Right cardiac atrium (tissue), 5 donors: ENCODE results near the gene ARL13B. TPM values are rescaled to one million over a fixed set of nuclear protein-coding genes. Genes with fewer than 3 reads are reported as not detected.
A peak's percentile ranks its signal among the peaks of the same experiment; 100 is the strongest.

Source experiments
- ATAC-seq, 2 donors: fragments of 200-7000 bp; cut with Tn5 transposase; one replicate each; pipeline versions ENCODE4 v1.8.0 to v1.9.1; 2020; ENCODE audit warnings: moderate library complexity in 2 of 2, mild to moderate bottlenecking in 1 of 2
- DNase-seq, 3 donors: peaks; one replicate each; pipeline ENCODE4 v3.0.0-alpha.2; 2020
- H3K27ac ChIP-seq: one replicate; pipeline ENCODE4 v1.5.1; 2013; ENCODE audit warnings: mild to moderate bottlenecking, low read length, control low read depth, moderate library complexity
- H3K27me3 ChIP-seq: one replicate; pipeline ENCODE4 v1.6.1; 2013; ENCODE audit not compliant: control insufficient read depth, insufficient read depth
- H3K4me1 ChIP-seq: one replicate; pipeline ENCODE4 v1.6.1; 2013; ENCODE audit warnings: low read length; ENCODE audit not compliant: control insufficient read depth, insufficient read depth
- H3K4me3 ChIP-seq: one replicate; pipeline ENCODE4 v1.5.1; 2013; ENCODE audit warnings: low read length, control low read depth
- H3K9me3 ChIP-seq: one replicate; pipeline ENCODE4 v1.6.1; 2013; ENCODE audit warnings: low read length; ENCODE audit not compliant: control insufficient read depth
- WGBS: extraction: QIAGEN DNeasy Blood & Tissue Kit; methylation state at CpG from one replicate; pipeline ENCODE4 v1.1.7; 2013; 5-methylcytosine and 5-hydroxymethylcytosine counted together
- intact Hi-C, 4 donors: fragments of 100-400 bp; cut with DNase I; formaldehyde crosslinking; loops; one replicate each; pipeline versions ENCODE4 v1.11.0 to v1.14.0; 2022 to 2023
- polyA plus RNA-seq: library from polyadenylated mRNA; stranded (reverse); fragments of 200-250 nt; gene quantifications from one replicate; pipeline ENCODE4 v1.2.3, GENCODE V29; 2013
- total RNA-seq, 4 donors: library from RNA; stranded (reverse); fragmentation: NEBNext Ultra II Directional; extraction: Animal tissue kit (Norgen Biotek cat#: 25700); gene quantifications; one replicate each; pipeline ENCODE4 v1.2.1, GENCODE V29; 2021
- donor health status: healthy with polysubstance abuse.
- donor health status: DM: no; HTN: yes; CAD: no.
- donor health status: DM: no; HTN: no; CAD: no.
- donor health status: DM: no; HTN: yes; CAD: no; lungs with severe emphysema.
- donor health status: DM: yes; HTN: yes; CAD: no.

The ARL13B gene
- total and polyA plus RNA-seq, 5 donors = 3.4 to 10.1 (median 6.2) TPM

DNA sequence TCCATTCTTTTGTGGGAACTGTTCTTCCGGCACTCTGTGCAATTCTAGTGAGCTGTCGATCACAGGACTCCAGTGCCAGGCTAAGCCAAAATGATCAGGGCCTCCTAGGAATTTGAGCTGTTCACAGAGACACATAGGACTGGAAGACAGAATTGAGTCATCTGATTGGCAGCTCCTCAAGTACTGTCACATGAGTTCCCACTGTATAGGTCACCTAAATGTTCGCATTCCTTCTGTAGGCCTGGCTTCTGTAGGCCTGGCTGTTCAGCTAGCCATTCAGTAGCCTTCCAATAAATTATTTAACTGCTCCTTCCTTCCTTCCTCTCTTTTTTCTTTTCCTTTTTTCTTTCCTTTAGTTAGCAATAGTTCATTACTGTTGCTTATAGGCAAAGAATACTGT lies 10.5 kb upstream of the ARL13B start:
- 44% methylated on average over 3 of the region's 3 CpGs for WGBS

GRCh38 chr3:93969997-93970396 lies 10.0 kb upstream of the ARL13B start:
- H3K27ac ChIP-seq = no peak overlapping the region
- H3K4me3 ChIP-seq = no peak overlapping the region
- peaks cover 5% of the 10 kb centered on the region for H3K4me1 ChIP-seq
- no peaks in the 10 kb centered on the region for H3K27me3 ChIP-seq
- whole genome bisulfite sequencing = 93% methylated on average over 1 of the region's 1 CpG
- ATAC-seq (no peak), DNase-seq (no peak)
- intact Hi-C loops = loop anchor here in 1 of 4 donors (10.0 kb wide), 1 partner anchor 55 kb away; no protein-coding TSS in a partner anchor
- no peaks in the 10 kb centered on the region for H3K9me3 ChIP-seq

More for the DNA sequence above, 10.5 kb upstream of the ARL13B start:
- peak in 1 of 2 donors; percentile 9 for ATAC-seq
- Histone ChIP-seq H3K9me3 (no peaks in the 10 kb centered on the region), H3K27me3 (no peaks in the 10 kb centered on the region), H3K4me1 (peaks cover 5% of the 10 kb centered on the region), H3K4me3 (no peak overlapping the region), H3K27ac (no peak overlapping the region)
- intact Hi-C loops = no loop called here
- DNase-seq = no peak

DNA sequence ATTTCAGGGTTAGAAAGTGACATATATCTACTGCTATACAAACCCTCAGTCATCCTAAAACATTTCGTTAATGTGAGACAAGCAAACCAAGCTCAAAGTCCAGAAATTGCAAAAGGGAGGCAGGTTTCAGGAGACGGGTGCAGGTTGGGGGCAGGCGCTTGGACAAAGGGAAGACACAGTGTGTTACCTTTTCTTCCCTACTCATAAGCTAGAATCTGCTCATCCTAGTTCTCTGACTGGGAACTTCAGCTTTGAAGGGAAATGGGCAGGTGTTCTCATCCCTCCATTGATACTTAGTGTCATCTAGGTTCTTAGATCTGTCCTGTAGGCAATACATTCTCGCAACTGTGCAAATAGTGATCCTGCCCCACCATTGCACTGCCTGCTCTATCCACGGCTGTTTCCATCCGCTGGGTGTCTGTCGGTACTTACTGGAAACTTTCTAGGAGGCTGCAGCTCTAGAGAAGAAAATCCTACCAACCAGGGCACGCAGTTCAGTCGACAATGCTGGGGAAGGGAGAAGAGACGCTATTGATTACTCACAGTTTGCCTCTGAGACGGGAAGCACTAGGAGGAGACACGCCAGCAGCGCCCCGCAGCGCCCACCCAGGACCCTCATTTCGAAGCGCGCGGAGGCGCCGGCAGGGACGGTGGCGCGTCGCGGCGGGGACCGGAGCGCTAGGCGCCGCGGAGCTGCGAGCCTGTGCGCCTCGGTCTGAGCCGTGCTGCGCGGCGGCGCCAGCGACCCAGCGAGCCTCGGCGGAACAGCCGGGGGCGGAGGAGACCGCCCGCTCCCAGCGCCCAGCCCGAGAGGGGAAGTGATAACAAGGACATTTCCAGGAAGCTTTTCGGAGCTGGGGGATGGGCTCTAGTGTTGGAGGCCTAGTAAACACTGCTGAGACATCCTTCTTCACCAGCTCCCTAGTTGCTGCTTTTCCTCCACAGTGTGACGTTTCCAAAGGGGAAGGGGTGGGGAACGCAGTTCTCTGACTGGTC lies 6.5 kb upstream of the ARL13B start, which contains the start of gene PROS1:
Gene PROS1, minus strand, starts transcription at position 766 of the 996 bp plus-strand sequence. Its CDS starts 147 bp downstream, at position 619.
- ATAC-seq = peak; percentile 98 to 99
- Histone ChIP-seq H3K27me3 (no peaks in the 10 kb centered on the region), H3K4me1 (peaks cover 5% of the 10 kb centered on the region), H3K4me3 (peak within 1 kb of the TSS; percentile 79), H3K9me3 (no peaks in the 10 kb centered on the region), H3K27ac (peak within 1 kb of the TSS; percentile 98)
- intact Hi-C loops = loop anchor here in 1 of 4 donors (10.0 kb wide), 1 partner anchor 59 kb away; no protein-coding TSS in a partner anchor
- WGBS = 1% methylated on average over 53 of the region's 53 CpGs
- peak; percentile 93 to 95 (median 94) for DNase-seq

DNA sequence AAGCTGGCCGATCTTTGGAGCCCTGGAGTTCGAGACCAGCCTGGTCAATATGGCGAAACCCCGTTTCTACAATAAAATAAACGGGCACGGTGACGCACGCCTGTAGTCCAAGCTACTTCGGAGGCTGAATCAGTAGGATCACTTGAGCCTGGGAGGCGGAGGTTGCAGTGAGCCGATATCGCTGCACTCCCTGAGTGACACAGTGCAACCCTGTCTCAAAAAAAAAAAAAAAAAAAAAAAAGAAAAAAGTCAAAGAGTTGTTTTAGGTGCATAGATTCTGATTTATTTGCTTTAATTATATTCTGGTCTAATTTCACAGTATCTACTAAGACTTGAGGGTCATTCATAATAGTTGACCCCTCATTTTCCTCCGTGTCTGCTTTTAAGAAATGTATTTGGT lies 1.7 kb downstream of the ARL13B start:
- peak in 1 of 3 donors; percentile 41 for DNase-seq
- 96% methylated on average over 13 of the region's 13 CpGs for WGBS
- intact Hi-C loops = no loop called here
- H3K9me3 ChIP-seq = no peaks in the 10 kb centered on the region
- no peak overlapping the region for H3K4me3 ChIP-seq
- H3K27ac ChIP-seq = no peak overlapping the region
- ATAC-seq = no peak
- H3K27me3 ChIP-seq = no peaks in the 10 kb centered on the region
- H3K4me1 ChIP-seq = no peaks in the 10 kb centered on the region

- ATAC-seq (no peak), DNase-seq (no peak)
- H3K27me3 ChIP-seq = no peaks in the 10 kb centered on the region
- intact Hi-C loops = no loop called here
- H3K4me1 ChIP-seq = no peaks in the 10 kb centered on the region
- WGBS = 97% methylated on average over 3 of the region's 3 CpGs
- no peak overlapping the region for H3K27ac ChIP-seq
- H3K9me3 ChIP-seq = no peaks in the 10 kb centered on the region
- H3K4me3 ChIP-seq = no peak overlapping the region
These were observed 3.5 kb downstream of the ARL13B start for GRCh38 chr3:93983408-93983807.

GRCh38 chr3:93984618-93985017 lies 4.7 kb downstream of the ARL13B start:
- Histone ChIP-seq H3K9me3 (no peaks in the 10 kb centered on the region), H3K27me3 (no peaks in the 10 kb centered on the region), H3K27ac (no peak overlapping the region), H3K4me3 (no peak overlapping the region), H3K4me1 (no peaks in the 10 kb centered on the region)
- DNase-seq (no peak), ATAC-seq (no peak)
- intact Hi-C loops = no loop called here
- WGBS = 93% methylated on average over 5 of the region's 5 CpGs

GRCh38 chr3:93988283-93988682 lies 8.3 kb downstream of the ARL13B start:
- Histone ChIP-seq H3K4me3 (no peak overlapping the region), H3K27ac (no peak overlapping the region), H3K9me3 (no peaks in the 10 kb centered on the region), H3K4me1 (no peaks in the 10 kb centered on the region), H3K27me3 (no peaks in the 10 kb centered on the region)
- intact Hi-C loops = no loop called here
- DNase-seq (no peak), ATAC-seq (no peak)

GRCh38 chr3:93988764-93989163 lies 8.8 kb downstream of the ARL13B start:
- DNase-seq (no peak), ATAC-seq (no peak)
- Histone ChIP-seq H3K9me3 (no peaks in the 10 kb centered on the region), H3K4me3 (no peak overlapping the region), H3K4me1 (no peaks in the 10 kb centered on the region), H3K27ac (no peak overlapping the region), H3K27me3 (no peaks in the 10 kb centered on the region)
- WGBS = 93% methylated on average over 9 of the region's 9 CpGs
- intact Hi-C loops = no loop called here

- Histone ChIP-seq H3K4me3 (no peak overlapping the region), H3K27me3 (no peaks in the 10 kb centered on the region), H3K9me3 (no peaks in the 10 kb centered on the region), H3K4me1 (peaks cover 2% of the 10 kb centered on the region), H3K27ac (no peak overlapping the region)
- intact Hi-C loops = no loop called here
- 61% methylated on average over 3 of the region's 3 CpGs for WGBS
- no peak for DNase-seq
- no peak for ATAC-seq
These were observed 9.3 kb downstream of the ARL13B start for GRCh38 chr3:93989241-93989640.

GRCh38 chr3:93991631-93992030 lies 11.7 kb downstream of the ARL13B start:
- H3K4me3 ChIP-seq = no peak overlapping the region
- no peaks in the 10 kb centered on the region for H3K9me3 ChIP-seq
- 92% methylated on average over 2 of the region's 2 CpGs for WGBS
- H3K27me3 ChIP-seq = no peaks in the 10 kb centered on the region
- no peak for DNase-seq
- no peak overlapping the region for H3K27ac ChIP-seq
- H3K4me1 ChIP-seq = peaks cover 2% of the 10 kb centered on the region
- intact Hi-C loops = no loop called here
- no peak for ATAC-seq

GRCh38 chr3:93992207-93992606 lies 12.3 kb downstream of the ARL13B start:
- WGBS = 84% methylated on average over 3 of the region's 3 CpGs
- Histone ChIP-seq H3K27ac (no peak overlapping the region), H3K27me3 (no peaks in the 10 kb centered on the region), H3K4me1 (peaks cover 2% of the 10 kb centered on the region), H3K9me3 (no peaks in the 10 kb centered on the region), H3K4me3 (no peak overlapping the region)
- no peak for DNase-seq
- ATAC-seq = no peak
- intact Hi-C loops = no loop called here
